ENCODE measurements around the gene GSS. TPM values are rescaled to one million over a fixed set of nuclear protein-coding genes. Genes with fewer than 3 reads are reported as not detected.

The GSS gene
- total RNA-seq, 1 donor from 2014 or later, result 72.5 TPM

DNA sequence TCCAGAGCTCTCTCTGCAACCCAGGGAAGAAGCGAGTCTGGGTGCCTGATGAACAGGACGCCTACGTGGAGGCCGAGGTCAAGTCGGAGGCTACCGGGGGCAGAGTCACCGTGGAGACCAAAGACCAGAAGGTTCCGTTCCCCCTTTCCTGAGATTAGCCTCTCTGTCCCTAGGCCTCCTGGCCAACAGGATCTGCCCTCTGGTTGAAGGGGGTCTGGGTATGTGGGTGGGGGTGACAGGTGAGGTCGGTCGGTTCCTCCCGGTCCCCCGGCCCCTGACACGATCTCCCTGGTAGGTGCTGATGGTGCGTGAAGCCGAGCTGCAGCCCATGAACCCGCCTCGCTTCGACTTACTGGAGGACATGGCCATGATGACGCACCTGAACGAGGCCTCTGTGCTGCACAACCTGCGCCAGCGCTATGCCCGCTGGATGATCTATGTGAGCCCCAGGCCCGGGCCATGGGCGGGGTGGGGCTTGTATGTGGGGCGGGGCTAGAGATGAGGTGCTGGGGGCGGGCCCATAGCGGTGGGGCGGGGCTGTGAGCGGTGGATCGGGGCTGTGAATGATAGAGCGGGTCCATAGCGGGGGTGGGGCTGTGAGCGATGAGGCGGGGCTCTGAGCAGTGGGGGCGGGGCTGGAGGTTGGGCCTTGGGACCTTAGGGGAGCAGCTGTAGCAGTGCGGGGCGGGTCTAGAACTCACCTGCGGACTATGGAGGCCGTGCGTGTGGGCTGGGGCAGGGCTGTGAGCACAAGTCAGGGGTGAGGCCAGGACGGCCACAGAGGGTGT is 24.0 kb upstream of the GSS start:
- DNase-seq (ENCODE audit: low spot score, unreplicated experiment), result no peak
- Mint-ChIP-seq H3K27me3 (peaks cover 32% of the 10 kb centered on the region), H3K36me3 (ENCODE audit: insufficient read depth) (no peaks in the 10 kb centered on the region), H3K4me1 (ENCODE audit: low read depth) (peaks cover 7% of the 10 kb centered on the region), H3K9me3 (ENCODE audit: low read depth) (no peaks in the 10 kb centered on the region), H3K27ac (no peak overlapping the region), H3K4me3 (ENCODE audit: low read depth) (no peak overlapping the region)
- TF ChIP-seq, protein P1, sequence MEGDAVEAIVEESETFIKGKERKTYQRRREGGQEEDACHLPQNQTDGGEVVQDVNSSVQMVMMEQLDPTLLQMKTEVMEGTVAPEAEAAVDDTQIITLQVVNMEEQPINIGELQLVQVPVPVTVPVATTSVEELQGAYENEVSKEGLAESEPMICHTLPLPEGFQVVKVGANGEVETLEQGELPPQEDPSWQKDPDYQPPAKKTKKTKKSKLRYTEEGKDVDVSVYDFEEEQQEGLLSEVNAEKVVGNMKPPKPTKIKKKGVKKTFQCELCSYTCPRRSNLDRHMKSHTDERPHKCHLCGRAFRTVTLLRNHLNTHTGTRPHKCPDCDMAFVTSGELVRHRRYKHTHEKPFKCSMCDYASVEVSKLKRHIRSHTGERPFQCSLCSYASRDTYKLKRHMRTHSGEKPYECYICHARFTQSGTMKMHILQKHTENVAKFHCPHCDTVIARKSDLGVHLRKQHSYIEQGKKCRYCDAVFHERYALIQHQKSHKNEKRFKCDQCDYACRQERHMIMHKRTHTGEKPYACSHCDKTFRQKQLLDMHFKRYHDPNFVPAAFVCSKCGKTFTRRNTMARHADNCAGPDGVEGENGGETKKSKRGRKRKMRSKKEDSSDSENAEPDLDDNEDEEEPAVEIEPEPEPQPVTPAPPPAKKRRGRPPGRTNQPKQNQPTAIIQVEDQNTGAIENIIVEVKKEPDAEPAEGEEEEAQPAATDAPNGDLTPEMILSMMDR (IDR thresholded peaks at IDR 0.05; ENCODE audit: unreplicated experiment), result no peak

DNA sequence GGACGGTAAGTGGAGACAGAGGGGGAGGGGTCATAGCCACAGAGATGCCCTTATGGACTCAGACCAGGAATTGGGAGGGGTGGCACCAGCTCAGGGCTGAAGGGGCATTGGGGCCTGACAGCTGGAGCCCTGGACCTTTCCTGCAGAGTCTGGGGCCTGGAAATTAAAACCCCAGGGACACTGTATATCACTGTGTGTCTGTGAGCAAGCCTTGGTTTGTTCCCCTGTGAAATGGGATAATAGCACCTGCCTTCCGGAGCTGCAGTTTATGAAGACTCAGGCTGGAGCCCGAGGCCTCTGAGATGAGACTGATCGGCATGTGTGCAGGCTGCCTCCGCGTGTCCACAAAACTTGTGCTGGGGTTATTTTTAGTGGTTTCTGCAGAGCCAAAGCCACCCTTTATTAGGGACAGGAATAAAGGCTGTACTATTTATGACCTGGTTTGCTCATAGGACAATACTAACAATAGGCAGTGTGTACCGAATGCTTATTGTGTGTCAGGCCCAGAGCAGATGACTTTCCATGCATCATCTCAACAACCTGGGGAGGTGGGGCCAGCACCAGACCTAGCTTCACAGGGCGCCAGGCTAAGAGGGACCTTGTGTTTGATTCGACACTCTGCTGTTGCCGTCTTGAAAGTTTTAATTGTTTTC is 22.6 kb upstream of the GSS start:
- peaks cover 27% of the 10 kb centered on the region for H3K27me3 Mint-ChIP-seq
- no peaks in the 10 kb centered on the region for H3K36me3 Mint-ChIP-seq (ENCODE audit: insufficient read depth)
- TF ChIP-seq, protein P1 (IDR thresholded peaks at IDR 0.05; ENCODE audit: unreplicated experiment), result no peak
- no peak overlapping the region for H3K4me3 Mint-ChIP-seq (ENCODE audit: low read depth)
- no peak overlapping the region for H3K27ac Mint-ChIP-seq
- no peaks in the 10 kb centered on the region for H3K9me3 Mint-ChIP-seq (ENCODE audit: low read depth)
- peaks cover under 1% of the 10 kb centered on the region for H3K4me1 Mint-ChIP-seq (ENCODE audit: low read depth)
- DNase-seq (ENCODE audit: low spot score, unreplicated experiment), result no peak

DNA sequence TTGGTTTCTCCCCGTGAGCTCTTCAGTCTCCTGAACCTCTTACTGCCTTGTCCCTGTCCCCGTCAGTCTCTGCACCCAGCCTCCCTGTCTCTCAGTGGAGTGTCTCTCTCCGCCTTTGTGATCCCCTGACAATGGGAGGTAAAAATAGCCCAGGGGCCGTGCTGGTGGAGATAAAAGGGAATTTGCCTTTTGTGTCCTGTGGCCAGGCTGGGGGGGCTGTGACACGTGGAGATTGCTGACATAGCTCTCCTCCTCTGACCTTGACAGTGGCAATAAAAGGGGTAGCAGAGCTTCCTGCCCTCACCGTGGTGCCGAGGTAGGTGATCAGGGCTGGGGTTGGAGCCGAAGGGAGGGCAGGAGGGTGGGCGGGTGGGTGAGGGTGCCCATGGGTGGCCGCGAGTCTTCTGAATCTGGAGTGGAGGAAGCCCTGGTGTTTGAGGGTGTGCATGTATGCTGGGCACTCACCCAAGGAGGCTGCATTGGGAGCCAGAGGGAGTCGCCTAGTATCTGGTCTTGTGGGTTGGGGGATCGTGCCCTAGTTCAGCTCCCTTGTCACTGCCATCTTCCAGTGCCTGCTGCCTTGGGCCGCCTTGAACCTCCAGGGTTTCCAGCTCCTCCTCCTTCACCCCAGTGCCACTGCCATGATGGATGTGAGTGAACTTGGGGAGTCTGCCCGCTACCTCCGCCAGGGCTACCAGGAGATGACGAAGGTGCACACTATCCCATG is 21.9 kb upstream of the GSS start:
- no peaks in the 10 kb centered on the region for H3K9me3 Mint-ChIP-seq (ENCODE audit: low read depth)
- TF ChIP-seq, protein P1 (IDR thresholded peaks at IDR 0.05; ENCODE audit: unreplicated experiment), result no peak
- no peak for DNase-seq (ENCODE audit: low spot score, unreplicated experiment)
- H3K4me3 Mint-ChIP-seq (ENCODE audit: low read depth), result no peak overlapping the region
- peaks cover 25% of the 10 kb centered on the region for H3K27me3 Mint-ChIP-seq
- no peaks in the 10 kb centered on the region for H3K4me1 Mint-ChIP-seq (ENCODE audit: low read depth)
- no peaks in the 10 kb centered on the region for H3K36me3 Mint-ChIP-seq (ENCODE audit: insufficient read depth)
- no peak overlapping the region for H3K27ac Mint-ChIP-seq

DNA sequence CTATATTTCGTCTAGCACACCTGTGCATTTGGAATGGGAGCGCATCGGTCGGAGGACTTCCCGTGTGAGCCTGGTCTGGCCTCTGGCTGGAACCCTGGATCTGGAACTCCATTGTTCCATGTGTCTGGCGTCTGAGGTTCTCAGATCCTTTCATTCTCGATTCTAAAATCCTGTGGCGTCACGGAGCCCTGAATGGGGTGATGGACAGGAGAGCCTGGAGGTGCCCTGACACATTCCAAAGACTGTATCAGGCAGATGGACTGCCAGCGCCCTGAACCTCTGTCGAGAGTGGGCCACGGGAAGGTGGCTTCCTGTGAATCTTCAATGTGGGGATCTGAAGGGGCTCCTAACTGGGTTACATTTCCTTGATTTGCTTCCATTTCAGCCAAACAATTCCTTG is 20.7 kb upstream of the GSS start:
- no peak overlapping the region for H3K27ac Mint-ChIP-seq
- TF ChIP-seq, protein P1 (IDR thresholded peaks at IDR 0.05; ENCODE audit: unreplicated experiment), result no peak
- no peaks in the 10 kb centered on the region for H3K4me1 Mint-ChIP-seq (ENCODE audit: low read depth)
- DNase-seq (ENCODE audit: low spot score, unreplicated experiment), result no peak
- H3K36me3 Mint-ChIP-seq (ENCODE audit: insufficient read depth), result no peaks in the 10 kb centered on the region
- no peak overlapping the region for H3K4me3 Mint-ChIP-seq (ENCODE audit: low read depth)
- no peaks in the 10 kb centered on the region for H3K9me3 Mint-ChIP-seq (ENCODE audit: low read depth)
- peaks cover 30% of the 10 kb centered on the region for H3K27me3 Mint-ChIP-seq

DNA sequence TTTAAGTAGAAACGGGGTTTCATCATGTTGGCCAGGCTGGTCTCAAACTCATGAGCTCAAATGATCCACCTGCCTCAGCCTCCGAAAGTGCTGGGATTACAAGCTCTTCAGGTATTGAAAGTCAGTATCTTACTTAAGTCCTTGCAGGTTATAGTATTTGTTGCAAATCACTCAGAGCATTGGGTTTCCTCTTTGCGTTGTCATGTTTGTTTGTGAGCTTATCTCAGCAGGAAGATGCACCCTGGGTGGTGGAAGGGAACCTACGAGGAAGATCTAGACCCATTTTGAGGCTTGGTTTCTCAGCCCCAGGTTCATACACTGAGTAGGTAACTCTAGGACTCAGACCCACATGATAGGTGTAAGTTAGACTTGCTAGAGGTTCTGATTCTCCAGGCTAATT is 18.6 kb upstream of the GSS start:
- Mint-ChIP-seq H3K27ac (no peak overlapping the region), H3K4me1 (ENCODE audit: low read depth) (no peaks in the 10 kb centered on the region), H3K27me3 (peaks cover 30% of the 10 kb centered on the region), H3K4me3 (ENCODE audit: low read depth) (no peak overlapping the region), H3K9me3 (ENCODE audit: low read depth) (no peaks in the 10 kb centered on the region), H3K36me3 (ENCODE audit: insufficient read depth) (no peaks in the 10 kb centered on the region)
- TF ChIP-seq, protein P1 (IDR thresholded peaks at IDR 0.05; ENCODE audit: unreplicated experiment), result no peak
- DNase-seq (ENCODE audit: low spot score, unreplicated experiment), result no peak

Measured in progenitor cell of endocrine pancreas (in vitro differentiated cells).